ENCODE results near the gene JAKMIP1. TPM values are rescaled to one million over a fixed set of nuclear protein-coding genes. Genes with fewer than 3 reads are reported as not detected.

JAKMIP1 gene
- total RNA-seq, 1 experiment from 2014 or later, result not detected

GRCh38 chr4:6165766-6166165 lies 34.6 kb downstream of the JAKMIP1 start:
- Histone ChIP-seq H3K27me3 (ENCODE audit: insufficient read depth, low read depth) (peaks cover 52% of the 10 kb centered on the region), H4K20me1 (ENCODE audit: insufficient read depth) (no peaks in the 10 kb centered on the region), H3K36me3 (ENCODE audit: low read depth) (no peaks in the 10 kb centered on the region), H3K27ac (no peak overlapping the region), H3F3A (ENCODE audit: insufficient read depth, low read depth) (no peaks in the 10 kb centered on the region), H2AFZ (no peak overlapping the region), H3K4me1 (replicated peaks; ENCODE audit: insufficient read depth) (no peaks in the 10 kb centered on the region), H3K79me2 (ENCODE audit: low read depth) (no peaks in the 10 kb centered on the region), H3K9me3 (ENCODE audit: insufficient read depth, low read depth) (no peaks in the 10 kb centered on the region), H3K4me2 (no peak overlapping the region), H3K9me2 (ENCODE audit: insufficient read depth) (no peaks in the 10 kb centered on the region), H3K4me3 (no peak overlapping the region)
- ChIA-PET CTCF (no interaction called here), POLR2A (ENCODE audit: unreplicated experiment) (no interaction called here)
- BruUV-seq (replicated peaks), result no TSS peak
- intact Hi-C loops (cut with micrococcal nuclease; ENCODE audit: unreplicated experiment), result no loop called here
- no peak for DNase-seq
- TF ChIP-seq EZH2 (IDR thresholded peaks at IDR 0.05; ENCODE audit: low read depth) (no peak), CTCF (conservative IDR thresholded peaks at IDR 0.05) (no peak)

- TF ChIP-seq EZH2 (IDR thresholded peaks at IDR 0.05; ENCODE audit: low read depth) (no peak), CTCF (conservative IDR thresholded peaks at IDR 0.05) (no peak)
- CTCF ChIA-PET, result no interaction called here
- Histone ChIP-seq H3K36me3 (ENCODE audit: low read depth) (no peaks in the 10 kb centered on the region), H3K4me1 (replicated peaks; ENCODE audit: insufficient read depth) (no peaks in the 10 kb centered on the region), H3K79me2 (ENCODE audit: low read depth) (no peaks in the 10 kb centered on the region), H3K9me2 (ENCODE audit: insufficient read depth) (no peaks in the 10 kb centered on the region), H4K20me1 (ENCODE audit: insufficient read depth) (no peaks in the 10 kb centered on the region), H2AFZ (no peak overlapping the region), H3K27ac (no peak overlapping the region), H3F3A (ENCODE audit: insufficient read depth, low read depth) (no peaks in the 10 kb centered on the region), H3K27me3 (ENCODE audit: insufficient read depth, low read depth) (peaks cover 73% of the 10 kb centered on the region), H3K9me3 (ENCODE audit: insufficient read depth, low read depth) (no peaks in the 10 kb centered on the region), H3K4me3 (no peak overlapping the region), H3K4me2 (no peak overlapping the region)
- intact Hi-C loops (cut with micrococcal nuclease; ENCODE audit: unreplicated experiment), result no loop called here
- POLR2A ChIA-PET (ENCODE audit: unreplicated experiment), result no interaction called here
- DNase-seq, result no peak
- BruUV-seq (replicated peaks), result no TSS peak
These were observed 37.5 kb downstream of the JAKMIP1 start for GRCh38 chr4:6162885-6163284.

GRCh38 chr4:6161921-6162464 lies 38.4 kb downstream of the JAKMIP1 start:
- Histone ChIP-seq H4K20me1 (ENCODE audit: insufficient read depth) (no peaks in the 10 kb centered on the region), H3K36me3 (ENCODE audit: low read depth) (no peaks in the 10 kb centered on the region), H3K4me3 (no peak overlapping the region), H3K27me3 (ENCODE audit: insufficient read depth, low read depth) (peaks cover 75% of the 10 kb centered on the region), H3F3A (ENCODE audit: insufficient read depth, low read depth) (no peaks in the 10 kb centered on the region), H3K9me2 (ENCODE audit: insufficient read depth) (no peaks in the 10 kb centered on the region), H3K27ac (no peak overlapping the region), H3K4me2 (no peak overlapping the region), H3K79me2 (ENCODE audit: low read depth) (no peaks in the 10 kb centered on the region), H3K9me3 (ENCODE audit: insufficient read depth, low read depth) (no peaks in the 10 kb centered on the region), H2AFZ (no peak overlapping the region), H3K4me1 (replicated peaks; ENCODE audit: insufficient read depth) (no peaks in the 10 kb centered on the region)
- BruUV-seq (replicated peaks), result no TSS peak
- TF ChIP-seq CTCF (conservative IDR thresholded peaks at IDR 0.05) (no peak), EZH2 (IDR thresholded peaks at IDR 0.05; ENCODE audit: low read depth) (no peak)
- POLR2A ChIA-PET (ENCODE audit: unreplicated experiment), result interaction anchor here (0.5 kb wide), 1 partner anchor 84 kb away, joined by 3 read pairs; no protein-coding TSS in a partner anchor
- intact Hi-C loops (cut with micrococcal nuclease; ENCODE audit: unreplicated experiment), result no loop called here
- DNase-seq, result no peak
- CTCF ChIA-PET, result no interaction called here

Data from PC-9 (cell line).